DOHH2 (cell line): ENCODE data around the gene BTNL2.

Source experiments
- EZH2phosphoT487 ChIP-seq: fragments of 200-600 bp; sonication (generic); IDR thresholded peaks from 2 replicates; pipeline ENCODE4 v1.6.1; 2017; ENCODE audit warnings: borderline replicate concordance, mild to moderate bottlenecking, antibody characterized with exemption, low read length, moderate library complexity, mixed read lengths
- TF ChIP-seq, protein P1 (sequence below): fragments of 200-600 bp; sonication (generic); IDR thresholded peaks from one replicate; pipeline ENCODE4 v1.5.1; 2014; ENCODE audit warnings: antibody characterized with exemption, mild to moderate bottlenecking, low read depth, low read length; ENCODE audit not compliant: poor library complexity, severe bottlenecking

DNA sequence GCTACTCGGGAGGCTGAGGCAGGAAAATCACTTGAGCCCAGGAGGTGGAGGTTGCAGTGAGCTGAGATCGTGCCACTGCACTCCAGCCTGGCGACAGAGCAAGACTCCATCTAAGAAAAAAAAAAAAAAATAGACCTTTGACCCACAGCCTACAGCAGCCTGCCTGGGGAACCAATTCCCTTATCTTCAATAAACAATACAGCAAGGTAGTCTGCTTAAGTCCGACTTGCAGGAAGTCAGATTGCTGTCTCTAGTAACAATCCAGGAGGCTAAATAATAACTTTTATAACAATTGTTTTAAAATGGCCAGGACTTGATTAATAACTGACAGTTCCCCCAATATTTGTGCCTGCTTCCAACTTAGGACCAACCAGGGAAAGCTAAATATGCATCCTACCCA lies 19.4 kb upstream of the BTNL2 start:
- TF ChIP-seq, protein P1, sequence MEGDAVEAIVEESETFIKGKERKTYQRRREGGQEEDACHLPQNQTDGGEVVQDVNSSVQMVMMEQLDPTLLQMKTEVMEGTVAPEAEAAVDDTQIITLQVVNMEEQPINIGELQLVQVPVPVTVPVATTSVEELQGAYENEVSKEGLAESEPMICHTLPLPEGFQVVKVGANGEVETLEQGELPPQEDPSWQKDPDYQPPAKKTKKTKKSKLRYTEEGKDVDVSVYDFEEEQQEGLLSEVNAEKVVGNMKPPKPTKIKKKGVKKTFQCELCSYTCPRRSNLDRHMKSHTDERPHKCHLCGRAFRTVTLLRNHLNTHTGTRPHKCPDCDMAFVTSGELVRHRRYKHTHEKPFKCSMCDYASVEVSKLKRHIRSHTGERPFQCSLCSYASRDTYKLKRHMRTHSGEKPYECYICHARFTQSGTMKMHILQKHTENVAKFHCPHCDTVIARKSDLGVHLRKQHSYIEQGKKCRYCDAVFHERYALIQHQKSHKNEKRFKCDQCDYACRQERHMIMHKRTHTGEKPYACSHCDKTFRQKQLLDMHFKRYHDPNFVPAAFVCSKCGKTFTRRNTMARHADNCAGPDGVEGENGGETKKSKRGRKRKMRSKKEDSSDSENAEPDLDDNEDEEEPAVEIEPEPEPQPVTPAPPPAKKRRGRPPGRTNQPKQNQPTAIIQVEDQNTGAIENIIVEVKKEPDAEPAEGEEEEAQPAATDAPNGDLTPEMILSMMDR, result no peak
- TF ChIP-seq EZH2phosphoT487, result no peak
